ENCODE results near the gene IGFBP5. TPM values are rescaled to one million over a fixed set of nuclear protein-coding genes. Genes with fewer than 3 reads are reported as not detected.

The IGFBP5 gene
- total RNA-seq, 1 donor from 2014 or later = 1,383 TPM

- H3K4me1 Mint-ChIP-seq (ENCODE audit: unreplicated experiment) = peaks cover 92% of the 10 kb centered on the region
- no peak for TF ChIP-seq CTCF (IDR thresholded peaks at IDR 0.05)
- peak overlapping the region; percentile 95 for H3K27ac Mint-ChIP-seq (ENCODE audit: unreplicated experiment)
- no peak for DNase-seq (ENCODE audit: extremely low spot score, unreplicated experiment)
- H3K27me3 Mint-ChIP-seq (ENCODE audit: unreplicated experiment) = no peaks in the 10 kb centered on the region
- H3K36me3 Mint-ChIP-seq (ENCODE audit: unreplicated experiment) = peaks cover 48% of the 10 kb centered on the region
- peak overlapping the region; percentile 48 for H3K4me3 Mint-ChIP-seq (ENCODE audit: unreplicated experiment)
- no peaks in the 10 kb centered on the region for H3K9me3 Mint-ChIP-seq (ENCODE audit: unreplicated experiment)
Measured at GRCh38 chr2:216651351-216651881, 43.9 kb downstream of the IGFBP5 start.

- Mint-ChIP-seq H3K4me1 (ENCODE audit: unreplicated experiment) (peaks cover 93% of the 10 kb centered on the region), H3K27me3 (ENCODE audit: unreplicated experiment) (no peaks in the 10 kb centered on the region), H3K4me3 (ENCODE audit: unreplicated experiment) (peak overlapping the region; percentile 52), H3K9me3 (ENCODE audit: unreplicated experiment) (no peaks in the 10 kb centered on the region), H3K27ac (ENCODE audit: unreplicated experiment) (peak overlapping the region; percentile 95), H3K36me3 (ENCODE audit: unreplicated experiment) (peaks cover 51% of the 10 kb centered on the region)
- DNase-seq (ENCODE audit: extremely low spot score, unreplicated experiment) = no peak
- TF ChIP-seq CTCF (IDR thresholded peaks at IDR 0.05) = no peak
Measured at GRCh38 chr2:216650626-216651257, 44.6 kb downstream of the IGFBP5 start.

- peak overlapping the region; percentile 95 for H3K27ac Mint-ChIP-seq (ENCODE audit: unreplicated experiment)
- TF ChIP-seq CTCF (IDR thresholded peaks at IDR 0.05) = no peak
- peaks cover 57% of the 10 kb centered on the region for H3K36me3 Mint-ChIP-seq (ENCODE audit: unreplicated experiment)
- H3K4me1 Mint-ChIP-seq (ENCODE audit: unreplicated experiment) = peaks cover 96% of the 10 kb centered on the region
- H3K27me3 Mint-ChIP-seq (ENCODE audit: unreplicated experiment) = no peaks in the 10 kb centered on the region
- no peak for DNase-seq (ENCODE audit: extremely low spot score, unreplicated experiment)
- peak overlapping the region; percentile 32 for H3K4me3 Mint-ChIP-seq (ENCODE audit: unreplicated experiment)
- no peaks in the 10 kb centered on the region for H3K9me3 Mint-ChIP-seq (ENCODE audit: unreplicated experiment)
Measured at GRCh38 chr2:216649574-216649973, 45.8 kb downstream of the IGFBP5 start.

- no peak overlapping the region for H3K4me3 Mint-ChIP-seq (ENCODE audit: unreplicated experiment)
- DNase-seq (ENCODE audit: extremely low spot score, unreplicated experiment) = no peak
- H3K9me3 Mint-ChIP-seq (ENCODE audit: unreplicated experiment) = no peaks in the 10 kb centered on the region
- H3K36me3 Mint-ChIP-seq (ENCODE audit: unreplicated experiment) = peaks cover 66% of the 10 kb centered on the region
- H3K4me1 Mint-ChIP-seq (ENCODE audit: unreplicated experiment) = peaks cover 96% of the 10 kb centered on the region
- H3K27me3 Mint-ChIP-seq (ENCODE audit: unreplicated experiment) = no peaks in the 10 kb centered on the region
- H3K27ac Mint-ChIP-seq (ENCODE audit: unreplicated experiment) = peak overlapping the region; percentile 95
- TF ChIP-seq CTCF (IDR thresholded peaks at IDR 0.05) = no peak
Measured at GRCh38 chr2:216648105-216648504, 47.2 kb downstream of the IGFBP5 start.

- H3K27me3 Mint-ChIP-seq (ENCODE audit: unreplicated experiment) = no peaks in the 10 kb centered on the region
- no peak overlapping the region for H3K4me3 Mint-ChIP-seq (ENCODE audit: unreplicated experiment)
- H3K36me3 Mint-ChIP-seq (ENCODE audit: unreplicated experiment) = peaks cover 68% of the 10 kb centered on the region
- TF ChIP-seq CTCF (IDR thresholded peaks at IDR 0.05) = no peak
- H3K27ac Mint-ChIP-seq (ENCODE audit: unreplicated experiment) = peak overlapping the region; percentile 90
- peaks cover 84% of the 10 kb centered on the region for H3K4me1 Mint-ChIP-seq (ENCODE audit: unreplicated experiment)
- no peaks in the 10 kb centered on the region for H3K9me3 Mint-ChIP-seq (ENCODE audit: unreplicated experiment)
- no peak for DNase-seq (ENCODE audit: extremely low spot score, unreplicated experiment)
Measured at GRCh38 chr2:216646116-216646515, 49.2 kb downstream of the IGFBP5 start.

Measured in osteocyte (in vitro differentiated cells).